ENCODE measurements around the gene RNF17. TPM values are rescaled to one million over a fixed set of nuclear protein-coding genes. Genes with fewer than 3 reads are reported as not detected.

The RNF17 gene
- polyA plus RNA-seq, 1 donor from 2014 or later: not detected

- Mint-ChIP-seq H3K9me3 (no peaks in the 10 kb centered on the region), H3K4me1 (peaks cover 0 to 1% (median 0%) of the 10 kb centered on the region in 3 donors), H3K36me3 (no peaks in the 10 kb centered on the region), H3K27me3 (peaks cover 1% of the 10 kb centered on the region), H3K4me3 (no peak overlapping the region), H3K27ac (no peak overlapping the region)
Observed at GRCh38 chr13:24863748-24864540, 100.0 kb downstream of the RNF17 start.

- Mint-ChIP-seq H3K36me3 (no peaks in the 10 kb centered on the region), H3K4me3 (no peak overlapping the region), H3K27ac (no peak overlapping the region), H3K27me3 (peaks cover 2% of the 10 kb centered on the region), H3K4me1 (peaks cover 0 to 1% (median 0%) of the 10 kb centered on the region in 3 donors), H3K9me3 (no peaks in the 10 kb centered on the region)
Observed at GRCh38 chr13:24864579-24864978, 100.6 kb downstream of the RNF17 start.

GRCh38 chr13:24865163-24865953, 101.4 kb downstream of the RNF17 start:
- no peaks in the 10 kb centered on the region for H3K36me3 Mint-ChIP-seq
- no peak overlapping the region for H3K4me3 Mint-ChIP-seq
- peaks cover 2% of the 10 kb centered on the region for H3K27me3 Mint-ChIP-seq
- H3K27ac Mint-ChIP-seq: no peak overlapping the region
- no peaks in the 10 kb centered on the region for H3K9me3 Mint-ChIP-seq
- H3K4me1 Mint-ChIP-seq: peaks cover 0 to 1% (median 0%) of the 10 kb centered on the region in 3 donors

GRCh38 chr13:24866488-24866887, 102.5 kb downstream of the RNF17 start:
- no peaks in the 10 kb centered on the region for H3K9me3 Mint-ChIP-seq
- peaks cover 0 to 1% (median 0%) of the 10 kb centered on the region in 3 donors for H3K4me1 Mint-ChIP-seq
- H3K27ac Mint-ChIP-seq: no peak overlapping the region
- no peaks in the 10 kb centered on the region for H3K36me3 Mint-ChIP-seq
- no peak overlapping the region for H3K4me3 Mint-ChIP-seq
- peaks cover 2% of the 10 kb centered on the region for H3K27me3 Mint-ChIP-seq

GRCh38 chr13:24868874-24869273, 104.9 kb downstream of the RNF17 start:
- Mint-ChIP-seq H3K4me3 (no peak overlapping the region), H3K27ac (peak overlapping the region in 1 of 3 donors; percentile 0)

DNA sequence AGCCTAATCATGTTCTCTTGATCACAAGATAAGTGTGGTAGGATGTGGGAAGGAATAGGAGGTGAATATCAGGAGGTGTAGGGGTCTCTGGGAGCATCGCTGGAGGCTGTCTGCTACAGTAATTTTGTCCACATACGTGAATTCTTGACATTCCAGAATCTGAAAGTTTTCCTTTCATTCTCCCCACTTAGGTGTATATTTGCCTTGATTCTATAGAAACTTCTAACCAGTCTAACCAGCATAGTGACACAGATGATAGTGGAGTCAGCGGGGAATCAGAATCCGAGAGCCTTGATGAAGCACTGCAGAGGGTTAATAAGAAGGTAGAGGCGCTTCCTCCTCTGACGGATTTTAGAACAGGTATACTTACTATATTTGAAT, 106.4 kb downstream of the RNF17 start:
- Mint-ChIP-seq H3K27me3 (peaks cover 4% of the 10 kb centered on the region), H3K36me3 (no peaks in the 10 kb centered on the region), H3K4me3 (no peak overlapping the region), H3K4me1 (peaks cover 0 to 1% (median 0%) of the 10 kb centered on the region in 3 donors), H3K27ac (no peak overlapping the region), H3K9me3 (no peaks in the 10 kb centered on the region)

More at GRCh38 chr13:24868874-24869273, 104.9 kb downstream of the RNF17 start:
- Mint-ChIP-seq H3K36me3 (no peaks in the 10 kb centered on the region), H3K4me1 (peaks cover 0 to 1% (median 0%) of the 10 kb centered on the region in 3 donors), H3K9me3 (no peaks in the 10 kb centered on the region), H3K27me3 (peaks cover 2% of the 10 kb centered on the region)

GRCh38 chr13:24875566-24875965, 111.6 kb downstream of the RNF17 start:
- H3K36me3 Mint-ChIP-seq: no peaks in the 10 kb centered on the region
- H3K27me3 Mint-ChIP-seq: peaks cover 3% of the 10 kb centered on the region
- peak overlapping the region in 1 of 3 donors; percentile 48 for H3K27ac Mint-ChIP-seq
- H3K9me3 Mint-ChIP-seq: no peaks in the 10 kb centered on the region
- no peaks in the 10 kb centered on the region for H3K4me1 Mint-ChIP-seq
- no peak overlapping the region for H3K4me3 Mint-ChIP-seq

GRCh38 chr13:24877531-24877930, 113.6 kb downstream of the RNF17 start:
- Mint-ChIP-seq H3K9me3 (no peaks in the 10 kb centered on the region), H3K4me1 (no peaks in the 10 kb centered on the region), H3K4me3 (no peak overlapping the region), H3K27ac (no peak overlapping the region), H3K27me3 (peaks cover 3% of the 10 kb centered on the region), H3K36me3 (no peaks in the 10 kb centered on the region)

- H3K27me3 Mint-ChIP-seq: peaks cover 3% of the 10 kb centered on the region
- H3K9me3 Mint-ChIP-seq: no peaks in the 10 kb centered on the region
- H3K27ac Mint-ChIP-seq: no peak overlapping the region
- no peak overlapping the region for H3K4me3 Mint-ChIP-seq
- no peaks in the 10 kb centered on the region for H3K4me1 Mint-ChIP-seq
- no peaks in the 10 kb centered on the region for H3K36me3 Mint-ChIP-seq
Observed at GRCh38 chr13:24878340-24878739, 114.4 kb downstream of the RNF17 start.

DNA sequence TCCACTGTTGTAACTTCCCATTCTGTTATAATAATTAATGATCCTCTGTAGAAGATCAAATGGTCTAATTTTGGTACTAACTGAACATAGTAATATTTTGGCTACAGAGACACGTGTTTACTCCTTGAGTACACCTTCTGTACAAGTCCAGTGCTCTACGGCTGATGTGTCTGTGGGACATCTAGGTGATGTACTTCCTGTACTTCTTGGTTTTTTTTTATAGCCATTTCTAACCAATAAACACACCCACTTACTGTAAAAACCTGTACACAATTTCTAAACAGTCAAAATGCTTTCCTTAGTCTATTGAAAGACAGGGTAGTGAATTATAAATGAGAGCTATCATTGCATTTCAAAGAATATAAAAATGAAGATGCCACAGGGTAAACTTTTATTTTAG, 118.7 kb downstream of the RNF17 start:
- no peaks in the 10 kb centered on the region for H3K36me3 Mint-ChIP-seq
- H3K4me1 Mint-ChIP-seq: no peaks in the 10 kb centered on the region
- no peak overlapping the region for H3K4me3 Mint-ChIP-seq
- H3K27ac Mint-ChIP-seq: peak overlapping the region in 1 of 3 donors; percentile 37
- H3K9me3 Mint-ChIP-seq: no peaks in the 10 kb centered on the region
- no peaks in the 10 kb centered on the region for H3K27me3 Mint-ChIP-seq

DNA sequence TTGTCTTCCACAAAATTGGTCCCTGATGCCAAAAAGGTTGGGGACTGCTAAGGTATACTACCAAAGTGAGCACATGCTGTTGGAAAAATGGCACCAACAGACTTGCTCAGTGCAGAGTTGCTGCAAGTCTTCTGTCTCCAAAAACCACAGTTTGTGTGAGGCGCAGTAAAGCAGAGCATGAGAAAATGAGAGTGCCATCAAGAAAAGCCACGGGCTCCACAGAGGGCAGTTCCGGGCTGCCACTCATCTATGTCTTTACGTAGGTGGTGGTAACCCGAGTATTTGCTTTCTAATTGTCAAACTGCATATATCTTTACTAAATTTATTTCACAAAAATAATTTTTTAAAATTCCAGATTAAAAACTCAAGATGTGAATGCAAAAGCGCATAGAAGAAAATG, 123.8 kb downstream of the RNF17 start:
- Mint-ChIP-seq H3K27me3 (no peaks in the 10 kb centered on the region), H3K27ac (no peak overlapping the region), H3K4me1 (peaks cover 6 to 11% (median 9%) of the 10 kb centered on the region in 3 donors), H3K4me3 (no peak overlapping the region), H3K9me3 (no peaks in the 10 kb centered on the region), H3K36me3 (peaks cover 8% of the 10 kb centered on the region)

DNA sequence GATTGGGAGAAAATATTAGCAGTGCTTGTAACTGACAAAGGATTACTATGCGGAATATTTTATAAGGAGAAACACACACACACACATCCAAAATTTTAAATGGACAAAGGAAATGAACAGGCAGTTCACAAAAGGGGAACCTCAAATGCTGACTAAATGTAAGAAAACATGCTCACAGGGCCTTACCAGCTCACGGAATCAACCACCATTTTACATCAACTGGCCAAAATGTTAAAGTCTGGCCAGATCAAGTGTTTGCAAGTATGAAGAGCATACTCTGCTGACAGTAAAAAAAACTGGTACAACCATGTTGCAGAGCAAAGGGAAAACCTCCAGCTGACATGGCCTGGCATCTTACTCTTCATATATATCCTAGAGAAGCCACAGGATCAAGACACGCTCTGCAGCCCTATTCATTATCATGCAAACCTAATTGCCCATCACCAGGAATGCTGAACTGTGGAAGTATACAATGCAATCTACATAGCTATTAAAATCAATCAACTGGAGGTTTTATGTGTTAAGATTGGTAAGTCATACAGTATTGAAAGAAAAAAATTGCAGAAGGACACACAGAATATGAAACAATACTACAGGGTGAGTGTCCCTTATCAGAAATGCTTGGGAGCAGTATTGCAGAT, 124.4 kb downstream of the RNF17 start:
- Mint-ChIP-seq H3K27ac (no peak overlapping the region), H3K4me1 (peaks cover 6 to 11% (median 9%) of the 10 kb centered on the region in 3 donors), H3K4me3 (no peak overlapping the region), H3K27me3 (no peaks in the 10 kb centered on the region), H3K36me3 (peaks cover 9% of the 10 kb centered on the region), H3K9me3 (no peaks in the 10 kb centered on the region)

GRCh38 chr13:24890256-24890655, 126.3 kb downstream of the RNF17 start:
- Mint-ChIP-seq H3K36me3 (peaks cover 9% of the 10 kb centered on the region), H3K27me3 (no peaks in the 10 kb centered on the region), H3K9me3 (no peaks in the 10 kb centered on the region), H3K4me3 (peak overlapping the region in 1 of 4 donors; percentile 84), H3K27ac (peak overlapping the region in 1 of 3 donors; percentile 45), H3K4me1 (peaks cover 6 to 11% (median 9%) of the 10 kb centered on the region in 3 donors)

DNA sequence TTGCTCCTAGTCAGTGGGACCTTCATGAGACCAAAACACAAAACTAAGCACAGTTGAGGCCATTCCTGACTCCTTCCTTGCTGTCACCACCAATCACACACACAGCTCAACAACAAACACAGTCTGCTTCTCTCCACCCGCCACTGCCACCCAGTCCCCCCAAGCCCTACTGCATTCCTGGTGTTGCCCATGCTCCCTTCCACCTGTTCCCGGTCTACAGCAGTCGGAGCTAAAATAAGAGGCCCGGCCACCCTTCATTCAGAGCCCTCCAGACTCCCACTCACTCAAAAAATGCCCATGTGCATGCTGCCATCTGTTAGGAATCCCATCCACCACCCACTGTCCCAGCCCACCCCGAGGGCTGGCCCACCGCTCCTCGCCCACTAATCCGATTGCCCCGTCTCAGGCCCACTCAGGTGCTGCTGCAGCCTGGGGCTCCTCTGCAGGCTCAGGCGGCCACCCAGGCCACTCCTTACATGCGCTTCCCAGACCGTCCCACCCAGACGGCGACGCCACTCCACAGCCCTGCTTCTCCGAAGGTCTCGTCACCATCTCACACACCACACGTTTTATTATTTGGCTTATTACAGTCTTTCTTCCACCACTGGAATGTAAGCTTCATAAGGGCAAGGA, 127.6 kb downstream of the RNF17 start:
- Mint-ChIP-seq H3K4me3 (no peak overlapping the region), H3K36me3 (peaks cover 9% of the 10 kb centered on the region), H3K9me3 (no peaks in the 10 kb centered on the region), H3K27ac (peak overlapping the region in 1 of 3 donors; percentile 50), H3K27me3 (no peaks in the 10 kb centered on the region), H3K4me1 (peaks cover 6 to 11% (median 9%) of the 10 kb centered on the region in 3 donors)

DNA sequence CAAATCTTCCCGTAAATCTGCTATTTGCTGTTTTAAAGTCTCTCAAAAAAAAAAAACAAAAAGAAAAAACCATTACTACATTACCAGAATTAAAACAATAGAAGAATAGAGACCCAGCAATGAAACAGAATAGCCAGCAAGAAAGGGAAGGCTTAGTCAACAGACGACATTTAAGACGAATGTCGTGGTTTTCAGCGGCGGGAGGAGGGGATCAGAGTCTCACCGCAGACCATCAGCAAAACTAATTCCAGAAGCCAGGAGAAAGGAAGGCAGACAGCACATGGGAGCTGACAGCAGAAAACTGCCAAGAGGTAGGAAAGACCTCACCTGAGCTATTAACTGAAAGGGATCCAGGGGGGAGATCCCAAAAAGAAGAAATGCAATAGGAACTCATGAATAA, 128.9 kb downstream of the RNF17 start:
- H3K27me3 Mint-ChIP-seq: no peaks in the 10 kb centered on the region
- no peak overlapping the region for H3K4me3 Mint-ChIP-seq
- peaks cover 6 to 10% (median 9%) of the 10 kb centered on the region in 3 donors for H3K4me1 Mint-ChIP-seq

More for the DNA sequence above, 128.9 kb downstream of the RNF17 start:
- H3K9me3 Mint-ChIP-seq: no peaks in the 10 kb centered on the region
- peaks cover 14% of the 10 kb centered on the region for H3K36me3 Mint-ChIP-seq
- no peak overlapping the region for H3K27ac Mint-ChIP-seq
